Fibroblast of upper back skin (primary cell): ENCODE measurements around the gene PLLP.
"Not testable (repeated sequence)": the region's sequence is repeated elsewhere in the genome, so short reads cannot be mapped to it uniquely, and the experiment has no call there.

Experiments used
- DNase-seq: peaks from one replicate; pipeline ENCODE4 v3.0.0-alpha.2; 2013

PLLP gene

DNA sequence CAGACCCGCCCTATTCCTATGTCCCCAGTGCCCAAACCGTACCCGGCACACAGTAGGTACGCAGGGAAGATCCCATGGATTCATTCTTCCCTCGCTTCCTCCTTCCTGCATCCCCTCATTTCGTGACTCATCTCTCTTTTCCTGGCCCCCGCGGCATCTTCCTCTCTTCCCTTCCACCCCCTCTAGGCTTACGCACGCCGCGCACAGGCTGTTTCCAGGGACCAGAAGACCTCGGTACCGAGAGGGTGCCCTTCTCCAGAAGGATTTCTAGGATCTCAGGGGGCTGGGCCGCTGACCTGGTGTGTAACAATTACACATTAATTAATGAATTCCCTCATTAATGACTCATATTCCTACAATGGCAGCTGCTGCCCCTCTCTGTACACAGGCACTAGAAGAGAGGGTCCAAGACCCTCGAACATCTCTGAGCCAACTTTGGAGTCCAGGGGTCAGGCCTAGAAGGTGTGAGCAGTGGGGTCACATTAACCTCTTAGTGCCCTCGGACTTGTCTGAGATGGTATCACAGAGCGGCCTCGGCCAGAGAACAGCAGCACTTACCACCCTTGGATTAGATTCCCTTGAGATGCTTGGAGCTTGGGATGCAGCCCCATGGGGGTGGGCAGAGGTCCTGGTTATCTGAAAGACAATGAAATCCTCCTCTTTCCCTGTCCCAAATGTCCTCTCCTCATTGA is 16.8 kb upstream of the PLLP start:
- no peak for DNase-seq

- peak; percentile 99 for DNase-seq
Measured at GRCh38 chr16:57300387-57301125, 16.1 kb upstream of the PLLP start.

GRCh38 chr16:57299719-57300386 is 15.4 kb upstream of the PLLP start:
- peak; percentile 98 for DNase-seq

- peak; percentile 83 for DNase-seq
Measured at GRCh38 chr16:57299009-57299718, 14.7 kb upstream of the PLLP start.

GRCh38 chr16:57297856-57298255 is 13.4 kb upstream of the PLLP start:
- no peak for DNase-seq

DNA sequence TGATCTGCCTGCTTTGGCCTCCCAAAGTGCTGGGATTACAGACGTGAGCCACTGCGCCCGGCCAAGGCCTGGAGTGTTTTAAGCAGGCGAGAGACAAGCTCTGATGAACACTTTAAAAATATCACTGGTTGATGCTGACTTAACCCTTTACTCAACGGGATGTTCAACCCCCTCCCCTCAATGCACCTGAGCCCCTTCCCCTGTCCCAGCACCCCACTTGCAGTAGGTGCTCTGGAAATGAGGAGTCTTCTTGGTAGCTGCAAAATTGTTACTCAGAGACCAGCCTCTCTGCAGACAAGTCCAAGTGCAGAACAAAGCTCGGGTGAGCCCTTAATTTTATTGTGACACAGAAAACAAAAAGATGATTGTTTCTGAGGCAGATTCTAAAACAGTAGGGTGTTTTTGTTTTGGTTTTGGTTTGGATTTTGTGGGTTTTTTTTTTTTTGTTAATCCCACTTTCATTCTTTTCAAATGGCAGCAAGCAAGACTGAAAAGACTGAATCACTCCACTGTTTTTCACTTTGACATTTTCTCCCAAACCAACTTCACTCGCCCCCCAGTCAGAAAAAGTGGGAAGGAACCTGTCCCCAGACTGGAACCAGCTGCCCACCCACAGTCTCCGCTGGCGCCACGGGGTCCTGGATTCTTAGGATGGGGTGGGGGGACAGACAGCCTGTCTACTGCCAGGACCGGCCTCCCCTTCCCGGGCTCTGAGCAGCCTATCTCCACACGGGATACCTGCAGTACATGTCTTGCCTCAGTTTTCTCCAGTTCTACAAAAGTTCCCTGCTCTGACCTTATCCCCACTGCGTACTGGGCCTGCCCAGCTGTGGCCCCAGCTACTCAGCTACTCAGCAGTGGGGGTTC is 5.2 kb upstream of the PLLP start:
- no peak for DNase-seq

DNA sequence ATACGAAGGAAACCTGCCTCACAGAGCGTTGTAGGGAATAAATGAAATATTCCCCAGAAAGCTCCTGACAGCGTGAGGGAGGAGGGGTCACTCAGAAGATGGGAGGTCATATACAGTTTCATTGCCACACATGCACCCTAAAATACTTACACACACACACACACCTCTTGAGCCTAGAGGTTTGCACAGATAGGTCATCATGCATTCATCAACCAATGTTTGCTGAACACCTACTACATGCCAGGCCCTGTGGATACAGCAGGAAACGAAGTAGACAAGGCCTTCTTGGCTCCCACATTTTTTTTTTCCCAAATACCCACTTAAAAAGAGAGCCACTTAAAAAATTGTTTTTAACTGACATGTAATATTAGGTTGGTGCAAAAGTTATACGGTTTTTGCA is 907 bp upstream of the PLLP start:
- DNase-seq, result no peak

DNA sequence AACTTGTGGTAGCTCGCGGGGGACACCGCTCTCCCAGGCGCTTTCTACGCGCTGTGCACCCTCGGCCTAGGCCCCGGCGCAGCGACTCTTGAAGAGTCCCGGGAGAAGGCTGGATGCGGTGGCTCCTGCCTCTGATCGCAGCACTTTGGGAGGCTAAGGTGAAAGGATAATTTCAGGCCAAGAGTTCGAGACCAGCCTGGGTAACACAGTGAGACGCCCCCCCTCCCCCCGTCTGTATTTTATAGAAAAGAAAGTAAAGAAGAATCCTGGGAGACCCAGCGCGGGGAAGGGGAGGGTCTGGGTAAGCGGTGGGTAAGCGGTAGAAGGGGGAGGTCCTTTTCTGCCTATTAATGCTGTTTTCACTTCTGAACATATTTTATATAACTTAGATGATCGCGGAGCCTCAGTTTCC is 486 bp upstream of the PLLP start:
- DNase-seq, result no peak

DNA sequence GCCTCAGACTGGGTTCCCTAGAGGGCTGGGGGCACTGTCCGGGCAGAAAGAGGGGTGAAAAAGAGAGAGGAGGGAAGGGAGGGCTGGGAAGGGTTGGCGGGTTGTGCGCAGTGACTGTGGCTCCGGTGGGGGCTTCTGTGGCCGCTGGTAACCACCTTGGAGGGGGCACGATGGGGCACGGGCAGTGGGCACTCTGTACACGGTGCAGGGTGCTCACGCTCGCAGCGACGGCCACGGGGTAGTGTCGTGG is 588 bp downstream of the PLLP start:
- no peak for DNase-seq

- no peak for DNase-seq
Measured at GRCh38 chr16:57283214-57283958, 1.1 kb downstream of the PLLP start.

DNA sequence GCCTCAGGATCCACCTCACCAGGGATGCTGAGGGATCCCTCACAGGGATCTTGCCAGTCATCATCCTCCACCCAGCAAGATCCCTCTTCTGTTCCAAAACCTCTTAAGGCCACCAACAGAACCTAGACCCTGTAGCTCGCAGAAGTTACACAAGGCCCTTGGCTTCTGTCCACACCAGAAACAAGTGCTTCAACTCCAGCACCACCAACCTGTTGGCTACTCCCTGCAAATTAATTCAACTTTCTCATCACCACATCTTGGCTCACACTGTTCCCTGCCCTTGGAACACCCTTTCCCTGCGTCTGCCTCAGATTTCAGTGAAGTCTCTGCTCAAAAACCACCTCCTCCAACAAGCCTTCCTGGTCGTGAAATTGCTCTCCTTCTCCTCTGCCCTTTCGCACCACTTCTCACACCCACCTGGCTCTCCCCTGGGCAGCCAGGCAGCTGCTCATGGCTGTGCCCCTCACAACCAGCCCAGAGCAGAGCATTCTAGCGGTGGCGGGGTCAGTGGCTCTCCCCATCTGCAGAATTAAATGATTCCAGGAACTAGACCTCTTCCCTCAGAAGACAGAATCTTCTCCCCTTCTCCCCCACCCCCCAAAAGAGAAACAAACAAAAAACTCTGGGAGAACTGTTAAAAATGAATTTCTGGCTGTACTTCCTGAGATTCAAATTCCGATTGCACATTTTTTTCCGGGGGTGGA is 1.8 kb downstream of the PLLP start:
- no peak for DNase-seq

DNA sequence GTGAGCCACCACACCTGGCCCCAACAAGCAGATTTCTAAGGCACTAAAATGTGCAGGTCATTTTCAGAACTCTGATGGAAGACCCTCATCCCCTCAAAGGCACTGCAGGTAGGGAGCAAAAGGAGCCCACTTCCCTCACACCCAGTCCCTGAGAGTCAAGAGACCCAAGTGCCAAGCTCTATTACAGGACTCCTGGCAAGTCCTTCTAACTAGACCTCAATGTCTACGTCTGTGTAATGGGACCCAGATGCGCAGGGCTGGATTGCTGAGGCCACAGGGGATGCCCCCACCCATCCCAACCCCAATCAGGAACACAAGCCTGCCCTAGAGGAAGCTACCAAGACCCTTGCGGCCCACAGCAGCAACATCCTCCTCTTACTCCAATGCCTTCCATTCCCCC is 2.7 kb downstream of the PLLP start:
- DNase-seq, result no peak

DNA sequence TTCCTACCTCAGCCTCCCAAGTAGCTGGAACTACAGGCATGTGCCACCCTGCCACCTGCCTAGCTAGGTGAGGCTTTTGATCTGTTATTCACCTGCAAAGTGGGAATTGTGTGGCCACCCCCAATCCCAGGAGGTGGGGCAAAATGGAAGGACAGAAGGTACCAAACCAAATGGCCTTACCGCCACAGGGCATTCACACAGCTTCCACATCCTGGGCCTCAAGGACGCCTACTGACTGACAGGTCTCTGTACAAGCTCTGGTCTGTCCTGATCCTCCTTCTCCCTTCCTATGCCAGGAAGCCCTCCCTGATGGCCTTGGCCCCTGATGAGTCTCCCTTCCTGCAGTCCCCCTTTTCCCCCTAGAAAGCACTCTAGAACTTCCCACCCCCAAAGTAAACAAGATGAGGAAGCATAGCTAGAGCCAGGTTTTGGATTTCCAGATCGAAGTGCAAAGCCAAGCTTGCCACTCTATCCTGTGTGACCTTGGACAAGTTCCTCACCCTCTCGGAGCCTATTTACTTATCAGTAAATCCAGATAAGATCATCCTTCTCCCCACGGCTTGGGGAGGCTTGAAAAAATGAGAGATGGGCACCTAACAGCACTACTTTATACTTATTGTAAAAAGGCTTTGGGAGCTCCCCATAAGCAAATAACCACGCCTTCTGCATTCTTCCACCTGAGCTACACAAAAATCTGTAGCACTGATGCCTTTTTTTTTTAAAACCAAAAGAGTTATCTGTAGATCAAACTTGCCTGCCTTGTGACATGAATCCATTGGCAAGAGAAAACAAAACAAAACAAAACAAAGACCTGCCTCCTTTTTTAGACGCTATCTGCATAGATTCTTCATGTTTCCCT is 4.5 kb downstream of the PLLP start:
- no peak for DNase-seq

- DNase-seq, result no peak
Measured at GRCh38 chr16:57278494-57278893, 6.0 kb downstream of the PLLP start.

- DNase-seq, result peak; percentile 79
Measured at GRCh38 chr16:57277586-57277985, 6.9 kb downstream of the PLLP start.

- DNase-seq, result no peak
Measured at GRCh38 chr16:57276596-57276995, 7.9 kb downstream of the PLLP start.

- DNase-seq, result not testable (repeated sequence)
Measured at GRCh38 chr16:57275946-57276345, 8.5 kb downstream of the PLLP start.

DNA sequence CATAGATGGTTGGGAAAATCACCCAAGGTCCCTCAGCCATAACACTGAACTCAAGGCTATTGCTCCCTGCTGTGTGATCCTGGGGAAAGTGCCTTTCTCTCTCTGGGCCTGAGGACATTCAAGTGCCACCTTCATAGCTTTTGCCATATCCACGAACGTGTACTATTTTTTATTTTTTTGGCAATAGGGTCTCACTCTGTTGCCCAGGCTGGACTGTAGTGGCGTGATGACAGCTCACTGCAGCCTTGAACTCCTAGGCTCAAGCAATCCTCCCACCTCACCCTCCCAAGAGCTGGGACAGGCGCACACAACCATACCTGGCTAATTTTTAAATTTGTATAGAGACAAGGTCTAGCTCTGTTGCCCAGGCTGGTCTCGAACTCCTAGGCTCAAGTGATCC is 10.6 kb downstream of the PLLP start:
- no peak for DNase-seq

- no peak for DNase-seq
Measured at GRCh38 chr16:57273359-57273758, 11.1 kb downstream of the PLLP start.

DNA sequence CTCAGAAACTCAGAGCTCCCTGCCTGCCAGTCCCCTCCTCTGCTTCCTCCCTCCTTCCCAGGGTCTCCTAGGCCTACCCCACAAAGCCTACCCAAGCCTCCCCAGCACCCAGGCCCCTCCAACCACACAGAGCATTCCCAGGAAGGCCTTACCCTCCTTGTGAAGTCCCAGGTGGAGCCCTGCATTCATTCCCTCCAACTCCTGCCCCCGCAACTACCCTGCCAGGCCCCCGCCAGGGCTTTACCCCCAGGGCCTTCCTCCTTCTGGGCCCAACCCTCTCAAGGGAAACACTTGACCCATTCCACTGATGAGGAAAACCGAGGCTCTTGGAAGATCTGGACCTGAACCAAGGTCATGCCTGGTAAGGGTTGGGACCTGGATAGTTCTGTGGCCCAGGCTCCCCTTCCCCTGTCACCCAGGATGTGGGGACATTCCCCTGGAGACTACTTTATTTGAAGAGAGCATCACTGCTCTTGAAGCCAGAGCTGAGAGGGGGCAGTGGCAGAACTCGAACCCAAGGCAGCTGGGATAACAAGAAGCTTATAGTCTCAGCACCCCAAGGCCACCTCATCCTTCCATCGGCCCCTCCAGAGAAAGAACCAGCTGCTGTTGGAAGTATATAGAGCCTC is 12.5 kb downstream of the PLLP start:
- DNase-seq, result no peak
